ENCODE data around the gene ZNF280A.

Gene ZNF280A

DNA sequence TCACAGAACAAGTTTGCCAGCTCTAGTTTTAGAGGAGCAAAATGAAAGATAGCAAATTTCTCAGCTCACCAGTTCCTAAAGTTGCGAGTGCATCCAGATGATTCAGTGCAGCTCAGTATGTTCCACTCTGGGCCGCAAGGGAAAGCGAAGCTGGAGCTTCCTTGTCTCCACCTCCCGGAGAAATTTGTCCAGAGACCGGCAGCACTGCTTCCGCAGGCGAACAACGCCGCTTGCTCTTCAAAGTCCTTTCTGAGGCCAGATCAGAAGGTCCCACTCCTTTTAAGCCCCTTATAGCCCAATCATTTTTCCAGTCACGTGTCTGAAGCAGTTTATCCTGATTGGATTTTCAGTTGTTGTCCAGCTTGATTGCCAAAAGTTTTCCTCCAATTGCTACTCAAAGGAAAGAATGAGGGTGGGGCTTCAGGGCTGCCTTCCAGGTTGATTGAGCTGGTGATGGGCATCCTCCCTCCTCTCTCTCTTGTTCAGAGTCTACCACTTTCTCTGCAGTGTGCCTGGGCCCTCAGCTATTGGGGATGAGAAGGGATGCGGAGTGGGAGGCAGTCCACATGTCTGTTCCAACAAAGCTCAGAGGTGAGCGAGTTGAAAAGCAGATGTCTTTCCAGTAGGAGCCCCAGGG is at the start of gene ZNF280A:
Gene ZNF280A (minus strand): TSS at position 251 of the 637 bp plus-strand sequence. CDS start 4,640 bp downstream, outside the sequence.
- no peak for DNase-seq

GRCh38 chr22:22569218-22569617 is 49.1 kb upstream of the ZNF280A start:
- no peak for DNase-seq

DNA sequence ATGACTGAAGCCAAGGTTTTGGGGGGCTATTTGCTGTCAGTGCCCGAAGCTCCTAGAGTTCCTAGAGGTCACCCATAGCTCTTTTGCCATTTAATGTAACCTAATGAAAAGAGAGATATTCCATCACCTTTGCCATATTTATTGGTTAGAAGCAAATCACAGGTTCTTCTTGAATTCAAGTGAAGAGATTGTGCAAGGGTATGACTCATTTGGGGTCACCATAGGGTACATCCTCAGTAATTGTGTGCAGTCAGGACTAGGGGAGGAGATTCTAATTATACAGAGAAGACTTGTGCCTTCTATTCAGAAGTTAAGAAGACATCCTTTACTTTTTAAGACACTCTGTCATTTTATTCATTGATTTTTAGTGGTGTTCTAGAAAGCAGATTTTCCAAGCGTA is 45.9 kb upstream of the ZNF280A start:
- no peak for DNase-seq

GRCh38 chr22:22558972-22559603 is 39.0 kb upstream of the ZNF280A start, which contains the start of gene PRAME:
PRAME (minus strand) TSS chr22:22559265; CDS start chr22:22556832, 2,433 bp downstream.
- no peak for DNase-seq

DNA sequence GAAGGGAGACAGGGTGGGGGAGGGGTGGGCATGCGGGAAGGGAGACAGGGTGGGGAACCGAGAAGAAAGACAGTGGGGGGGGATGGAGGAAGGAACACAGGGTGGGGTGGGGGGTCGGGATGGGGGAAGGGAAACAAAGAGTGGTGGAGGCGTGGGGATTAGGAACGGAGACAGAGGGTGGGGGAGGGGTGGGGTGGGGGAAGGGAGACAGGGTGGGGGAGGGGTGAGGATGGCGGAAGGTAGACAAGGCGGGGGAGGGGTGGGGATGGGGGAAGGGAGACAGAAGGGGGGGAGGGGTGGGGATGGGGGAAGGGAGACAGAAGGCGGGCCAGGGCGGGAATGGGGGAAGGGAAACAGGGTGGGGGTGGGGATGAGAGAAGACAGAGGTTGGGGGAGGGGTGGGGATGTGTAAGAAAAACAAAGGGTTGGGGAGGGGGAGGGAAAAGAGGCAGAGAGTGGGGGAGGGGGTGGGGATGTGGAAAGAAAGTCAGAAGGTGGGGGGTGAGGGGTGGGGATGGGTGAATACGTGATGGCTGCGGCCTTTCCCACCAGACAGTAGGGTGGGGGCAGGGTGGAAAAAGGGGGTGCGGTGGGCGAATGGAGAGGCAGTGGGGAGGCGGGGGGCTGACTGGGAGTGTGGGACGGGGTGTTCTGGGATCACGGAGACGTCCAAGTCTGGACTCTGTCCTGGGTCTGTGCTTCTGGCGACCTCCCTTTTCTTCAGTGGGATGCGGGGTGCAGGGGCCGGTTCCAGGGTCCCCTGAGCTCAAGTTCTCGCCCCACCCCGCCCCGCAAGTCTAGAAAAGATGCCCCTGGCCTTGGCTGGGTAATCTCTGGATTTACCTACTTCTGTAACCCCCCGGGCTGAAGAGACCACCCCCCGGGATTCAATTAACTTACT is 38.3 kb upstream of the ZNF280A start:
- no peak for DNase-seq

- no peak for DNase-seq
Measured at GRCh38 chr22:22556995-22557925, 37.2 kb upstream of the ZNF280A start.

DNA sequence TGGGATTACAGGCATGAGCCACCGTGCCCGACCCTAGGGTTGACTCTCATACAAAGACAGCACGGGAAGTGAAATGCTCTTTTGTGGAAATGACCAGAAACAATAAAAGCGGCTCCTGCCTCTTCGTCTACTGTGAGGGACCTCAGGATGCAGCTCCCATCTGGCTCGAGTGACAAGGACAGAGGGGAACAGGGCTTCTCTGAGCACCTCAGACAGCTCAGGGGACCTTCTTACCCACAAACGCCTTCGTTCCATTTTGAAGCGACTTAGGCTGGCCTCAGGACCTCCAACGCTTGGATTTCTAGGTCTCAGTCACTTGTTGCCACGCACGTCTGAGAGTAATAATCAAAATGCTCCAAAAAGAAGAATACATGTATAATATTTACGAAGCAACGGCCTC is 36.5 kb upstream of the ZNF280A start:
- DNase-seq = no peak

- DNase-seq = no peak
Measured at GRCh38 chr22:22555596-22555995, 35.5 kb upstream of the ZNF280A start.

GRCh38 chr22:22554587-22555284 is 34.7 kb upstream of the ZNF280A start:
- DNase-seq = no peak

GRCh38 chr22:22553735-22554586 is 33.9 kb upstream of the ZNF280A start:
- no peak for DNase-seq

DNA sequence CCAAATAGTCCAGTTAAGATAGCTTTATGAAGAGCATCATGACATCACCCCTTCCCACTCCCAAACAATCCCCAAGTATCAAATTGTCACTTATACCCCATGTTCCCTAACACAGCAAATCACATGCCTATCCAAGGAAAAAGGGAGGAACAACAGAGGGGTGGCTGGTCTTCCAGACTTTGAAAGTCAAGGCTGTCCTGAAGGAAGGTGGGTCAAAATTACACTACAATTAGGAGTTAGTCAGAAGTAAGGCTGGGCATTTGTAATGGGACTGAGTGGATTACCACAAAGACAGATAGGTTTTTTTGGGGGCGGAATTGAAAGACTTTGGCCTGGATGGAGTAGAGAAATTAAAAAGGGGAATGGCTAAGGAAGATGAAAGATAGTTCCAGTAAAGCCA is 33.1 kb upstream of the ZNF280A start:
- no peak for DNase-seq

DNA sequence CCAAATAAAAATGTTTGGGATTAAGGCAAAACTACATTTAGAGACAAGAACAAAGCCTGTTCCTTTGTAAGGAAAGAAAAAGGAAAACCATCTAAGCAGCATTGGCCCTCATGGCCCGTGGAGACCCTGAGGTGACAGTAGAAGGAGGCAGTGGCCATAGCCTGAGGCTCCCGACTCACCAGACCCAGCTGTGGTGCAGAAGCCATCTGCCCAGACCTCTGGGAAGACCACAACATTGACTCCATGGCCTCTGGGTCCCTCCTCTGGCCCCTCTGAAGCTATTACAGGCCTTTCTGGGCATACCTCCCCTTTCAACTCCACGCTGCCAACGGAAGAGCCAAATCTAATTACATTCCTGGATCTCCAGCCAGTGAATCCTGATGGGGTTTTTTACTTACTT is 32.6 kb upstream of the ZNF280A start:
- DNase-seq = no peak

DNA sequence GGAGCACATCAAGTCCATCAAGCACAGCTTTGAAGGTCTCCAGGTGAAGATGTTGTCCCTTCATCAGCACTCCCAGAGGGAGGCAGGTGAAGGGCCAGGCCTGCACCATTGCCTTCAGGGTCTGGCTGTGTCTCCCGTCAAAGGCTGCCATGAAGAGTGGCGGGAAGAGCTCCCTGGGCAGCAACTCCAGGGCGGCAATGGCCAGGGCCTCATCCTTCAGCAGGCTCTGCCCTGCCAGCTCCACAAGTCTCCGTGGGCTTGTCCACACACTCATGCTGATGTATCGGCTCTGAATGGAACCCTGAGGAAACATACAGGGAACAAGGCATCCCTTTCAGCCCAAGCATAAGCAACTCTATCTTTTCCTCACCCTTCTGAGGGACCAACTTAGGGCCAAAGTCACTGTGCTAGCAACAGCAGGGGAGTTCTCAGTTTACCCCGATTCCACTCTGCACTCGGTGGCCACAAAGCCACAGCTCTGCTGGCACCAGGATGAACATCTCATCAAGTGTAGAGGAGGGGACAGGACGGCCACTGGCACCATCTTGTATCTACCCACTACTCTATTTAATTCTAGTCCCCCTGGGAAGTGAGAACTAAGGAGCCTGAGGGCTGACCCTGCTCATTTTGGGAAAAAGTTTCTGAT is 30.8 kb upstream of the ZNF280A start:
- DNase-seq = no peak

DNA sequence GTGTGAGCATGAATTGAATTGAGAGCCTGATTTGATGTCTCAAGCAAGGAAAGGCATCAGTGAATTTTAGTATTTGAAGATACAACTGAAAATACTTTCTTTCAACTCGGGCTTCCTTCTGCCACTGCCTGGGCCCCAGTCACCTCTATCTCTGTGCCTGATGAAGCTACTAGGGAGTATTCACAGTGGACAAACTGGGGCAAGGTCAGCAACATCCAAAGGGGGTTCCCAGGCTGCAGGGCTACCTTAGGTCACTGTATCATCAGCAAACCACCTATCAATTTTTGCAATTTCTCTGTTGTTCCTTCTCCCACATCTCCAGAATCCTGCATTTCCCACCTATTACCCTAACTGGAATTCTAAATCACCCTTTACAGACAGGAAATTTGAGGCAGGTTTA is 28.8 kb upstream of the ZNF280A start:
- DNase-seq = no peak

GRCh38 chr22:22548317-22548716 is 28.2 kb upstream of the ZNF280A start:
- no peak for DNase-seq

DNA sequence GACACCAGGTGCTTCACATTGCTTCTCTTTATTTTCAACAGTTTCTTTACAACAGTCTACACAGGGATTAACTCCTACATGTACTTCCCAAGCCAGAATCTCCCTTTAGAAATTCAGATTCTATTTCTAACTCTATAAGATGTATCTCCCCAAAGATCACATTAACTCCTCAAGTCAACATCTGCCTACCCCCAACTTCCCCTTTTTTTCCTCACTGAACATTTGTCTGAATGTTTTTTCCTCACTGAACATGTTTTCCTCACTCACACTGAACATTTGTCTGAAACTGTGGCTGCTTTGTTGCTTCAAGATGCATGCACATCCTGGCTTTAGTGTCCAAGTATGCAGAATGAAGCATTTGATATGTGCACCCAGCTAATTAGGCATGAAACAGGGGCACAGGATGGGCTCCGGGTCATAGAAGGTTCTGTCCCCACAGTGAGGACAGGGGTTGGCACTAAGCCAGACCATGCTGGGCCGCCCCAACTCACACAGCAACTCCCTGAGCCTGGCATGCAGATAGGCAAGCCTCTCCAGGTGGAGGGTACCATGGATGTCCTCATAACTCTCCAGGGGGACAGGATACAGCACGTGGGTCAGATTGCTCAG is 27.7 kb upstream of the ZNF280A start:
- DNase-seq = no peak

DNA sequence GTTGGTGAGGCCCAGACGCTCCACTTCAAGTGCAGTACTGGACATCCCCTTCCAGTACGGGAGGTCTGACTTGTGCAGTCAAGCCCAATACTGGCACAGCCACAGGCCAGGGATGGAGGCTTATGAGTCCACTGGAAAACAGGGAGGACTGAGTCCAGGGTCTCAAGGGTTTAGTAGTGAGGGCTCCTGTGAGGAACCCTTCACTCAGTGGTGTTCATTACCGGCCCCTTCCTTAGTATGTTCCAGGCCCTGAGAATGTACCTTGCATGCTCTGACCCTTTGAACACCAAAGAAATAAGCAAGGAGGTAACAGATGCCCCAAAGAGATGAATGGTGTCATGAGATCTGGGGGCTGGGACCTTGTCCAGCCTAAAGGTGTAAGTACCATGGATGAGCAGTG is 27.2 kb upstream of the ZNF280A start:
- DNase-seq = no peak

DNA sequence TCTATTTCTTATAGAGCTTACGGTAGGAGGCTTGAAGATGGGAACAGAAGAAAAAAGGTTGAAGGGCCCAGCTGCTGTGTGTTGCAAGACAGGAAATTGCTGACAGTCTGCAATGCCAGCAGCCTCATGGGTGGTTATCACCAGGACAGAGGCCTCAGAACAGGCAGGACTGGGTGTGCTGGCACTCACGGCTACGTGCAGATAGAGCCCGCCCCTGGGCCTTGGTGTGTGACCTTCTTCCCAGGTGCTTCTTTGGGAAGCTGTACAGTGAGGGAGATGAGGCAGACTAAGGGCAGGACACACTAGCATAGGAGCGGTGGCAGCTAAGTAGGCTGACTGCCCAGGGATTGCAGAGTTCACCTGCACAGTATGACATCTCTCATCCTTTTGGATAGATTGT is 26.4 kb upstream of the ZNF280A start:
- no peak for DNase-seq

DNA sequence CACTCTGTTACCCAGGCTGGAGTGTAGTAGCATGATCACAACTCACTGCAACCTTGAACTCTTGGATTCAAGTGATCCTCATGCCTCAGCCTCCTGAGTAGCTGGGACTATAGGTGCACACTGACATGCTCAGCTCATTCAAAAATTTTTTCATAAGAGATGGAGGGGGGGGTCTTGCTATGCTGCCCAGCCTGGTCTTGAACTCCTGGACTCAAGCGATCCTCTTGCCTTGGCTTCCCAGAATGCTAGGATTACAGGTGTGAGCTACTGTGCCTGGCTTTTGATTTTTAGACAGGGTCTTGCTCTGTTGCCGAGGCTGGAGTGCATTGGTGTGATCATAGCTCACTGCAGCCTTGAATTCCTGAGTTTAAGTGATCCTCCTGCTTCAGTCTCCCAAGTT is 25.0 kb upstream of the ZNF280A start:
- DNase-seq = no peak
